Type B pancreatic cell (in vitro differentiated cells): ENCODE measurements around the gene SLC44A2. TPM values are rescaled to one million over a fixed set of nuclear protein-coding genes. Genes with fewer than 3 reads are reported as not detected.
A peak's percentile ranks its signal among the peaks of the same experiment; 100 is the strongest.

Source experiments
- DNase-seq: peaks from one replicate; pipeline ENCODE4 v3.0.0; 2021; ENCODE audit warnings: mixed read lengths; ENCODE audit not compliant: unreplicated experiment; ENCODE audit errors: extremely low spot score
- H3K27ac Mint-ChIP-seq: 2 replicates; pipeline ENCODE4 v1.8.0; 2021; ENCODE audit warnings: mild to moderate bottlenecking, mixed read lengths
- H3K27me3 Mint-ChIP-seq: 2 replicates; pipeline ENCODE4 v1.8.0; 2021; ENCODE audit warnings: mixed read lengths
- H3K36me3 Mint-ChIP-seq: 2 replicates; pipeline ENCODE4 v1.8.0; 2021; ENCODE audit warnings: mixed read lengths
- H3K4me1 Mint-ChIP-seq: one replicate; pipeline ENCODE4 v1.8.0; 2021; ENCODE audit warnings: mixed read lengths; ENCODE audit not compliant: unreplicated experiment
- H3K4me3 Mint-ChIP-seq: 2 replicates; pipeline ENCODE4 v1.8.0; 2021; ENCODE audit warnings: mild to moderate bottlenecking, mixed read lengths
- H3K9me3 Mint-ChIP-seq: 2 replicates; pipeline ENCODE4 v1.8.0; 2021; ENCODE audit warnings: mixed read lengths
- CTCF ChIP-seq: fragments of 200-600 bp; sonication (generic); conservative IDR thresholded peaks from 2 replicates; pipeline ENCODE4 v1.5.0; 2021; ENCODE audit warnings: antibody characterized with exemption, mild to moderate bottlenecking
- total RNA-seq: library from RNA; stranded (reverse); gene quantifications from 2 replicates; pipeline ENCODE4 v1.2.1, GENCODE V29; 2021; ENCODE audit warnings: low replicate concordance

The SLC44A2 gene
- total RNA-seq, 1 donor from 2014 or later, result 148 TPM

GRCh38 chr19:10653732-10654609 lies 28.6 kb downstream of the SLC44A2 start, which contains the start of gene ILF3:
TSS of gene ILF3 (plus strand) at chr19:10654346. CDS start at chr19:10670606, 16,260 bp downstream.
- no peak for TF ChIP-seq CTCF
- Mint-ChIP-seq H3K4me3 (peak within 1 kb of the TSS; percentile 96), H3K4me1 (peaks cover 27% of the 10 kb centered on the region), H3K27ac (peak within 1 kb of the TSS; percentile 99), H3K27me3 (peaks cover 4% of the 10 kb centered on the region), H3K9me3 (no peaks in the 10 kb centered on the region), H3K36me3 (peaks cover 23% of the 10 kb centered on the region)
- peak; percentile 100 for DNase-seq

GRCh38 chr19:10654610-10655456 lies 29.5 kb downstream of the SLC44A2 start:
- Mint-ChIP-seq H3K27ac (peak overlapping the region; percentile 99), H3K36me3 (peaks cover 25% of the 10 kb centered on the region), H3K9me3 (no peaks in the 10 kb centered on the region), H3K27me3 (peaks cover 4% of the 10 kb centered on the region), H3K4me1 (peaks cover 30% of the 10 kb centered on the region), H3K4me3 (peak overlapping the region; percentile 96)
- peak; percentile 85 for DNase-seq
- TF ChIP-seq CTCF, result no peak

- Mint-ChIP-seq H3K4me1 (peaks cover 35% of the 10 kb centered on the region), H3K27ac (peak overlapping the region; percentile 99)
Observed at GRCh38 chr19:10655457-10656312, 30.3 kb downstream of the SLC44A2 start.

GRCh38 chr19:10660346-10660745 lies 35.0 kb downstream of the SLC44A2 start:
- Mint-ChIP-seq H3K27ac (peak overlapping the region; percentile 59), H3K27me3 (no peaks in the 10 kb centered on the region), H3K36me3 (peaks cover 30% of the 10 kb centered on the region), H3K4me1 (peaks cover 40% of the 10 kb centered on the region), H3K4me3 (peak overlapping the region; percentile 34), H3K9me3 (no peaks in the 10 kb centered on the region)
- TF ChIP-seq CTCF, result no peak
- DNase-seq, result no peak

More at GRCh38 chr19:10655457-10656312, 30.3 kb downstream of the SLC44A2 start:
- Mint-ChIP-seq H3K36me3 (peaks cover 31% of the 10 kb centered on the region), H3K4me3 (peak overlapping the region; percentile 96), H3K27me3 (peaks cover 4% of the 10 kb centered on the region), H3K9me3 (no peaks in the 10 kb centered on the region)
- no peak for DNase-seq
- TF ChIP-seq CTCF, result no peak

GRCh38 chr19:10661946-10662345 lies 36.6 kb downstream of the SLC44A2 start:
- peaks cover 16% of the 10 kb centered on the region for H3K36me3 Mint-ChIP-seq
- no peaks in the 10 kb centered on the region for H3K27me3 Mint-ChIP-seq
- no peak for TF ChIP-seq CTCF
- peaks cover 29% of the 10 kb centered on the region for H3K4me1 Mint-ChIP-seq
- peak overlapping the region; percentile 73 for H3K27ac Mint-ChIP-seq
- no peak overlapping the region for H3K4me3 Mint-ChIP-seq
- DNase-seq, result no peak
- no peaks in the 10 kb centered on the region for H3K9me3 Mint-ChIP-seq
